Activated naive CD4-positive, alpha-beta T cell treated with anti-CD3 and anti-CD28 coated beads for 36 hours (primary cell): ENCODE measurements around the gene MYO18B. TPM values are rescaled to one million over a fixed set of nuclear protein-coding genes. Genes with fewer than 3 reads are reported as not detected.
A peak's percentile ranks its signal among the peaks of the same experiment; 100 is the strongest.

Source experiments
- CTCF ChIA-PET: fragments of 350-600 bp; sonication (Branson Sonifier 250); formaldehyde crosslinking; loops from one replicate; lab custom pipeline; 2021; ENCODE audit warnings: antibody characterized with exemption; lab: Charles Lee
- DNase-seq: peaks from one replicate; pipeline ENCODE4 v3.0.0-alpha.2; 2020
- H3K27ac Mint-ChIP-seq: one replicate; pipeline ENCODE4 v1.8.0; 2021; ENCODE audit warnings: mild to moderate bottlenecking, mixed read lengths
- H3K27me3 Mint-ChIP-seq: one replicate; pipeline ENCODE4 v1.8.0; 2021; ENCODE audit warnings: low read depth, mixed read lengths
- H3K36me3 Mint-ChIP-seq: one replicate; pipeline ENCODE4 v1.8.0; 2021; ENCODE audit warnings: low read depth, mixed read lengths
- H3K4me1 Mint-ChIP-seq: one replicate; pipeline ENCODE4 v1.8.0; 2021; ENCODE audit warnings: low read depth, mixed read lengths
- H3K4me3 Mint-ChIP-seq: one replicate; pipeline ENCODE4 v1.8.0; 2021; ENCODE audit warnings: mild to moderate bottlenecking, moderate library complexity, mixed read lengths
- H3K9me3 Mint-ChIP-seq: one replicate; pipeline ENCODE4 v1.8.0; 2021; ENCODE audit warnings: mixed read lengths
- intact Hi-C: fragments of 100-400 bp; cut with micrococcal nuclease; formaldehyde crosslinking; loops from one replicate; pipeline ENCODE4 v1.15.1; 2023
- total RNA-seq, 2 experiments: library from RNA; stranded (reverse); gene quantifications; one replicate each; pipeline ENCODE4 v1.2.3, GENCODE V29; 2021

MYO18B gene
- total RNA-seq, 2 experiments from 2014 or later, result 0.14 to 0.17 TPM

DNA sequence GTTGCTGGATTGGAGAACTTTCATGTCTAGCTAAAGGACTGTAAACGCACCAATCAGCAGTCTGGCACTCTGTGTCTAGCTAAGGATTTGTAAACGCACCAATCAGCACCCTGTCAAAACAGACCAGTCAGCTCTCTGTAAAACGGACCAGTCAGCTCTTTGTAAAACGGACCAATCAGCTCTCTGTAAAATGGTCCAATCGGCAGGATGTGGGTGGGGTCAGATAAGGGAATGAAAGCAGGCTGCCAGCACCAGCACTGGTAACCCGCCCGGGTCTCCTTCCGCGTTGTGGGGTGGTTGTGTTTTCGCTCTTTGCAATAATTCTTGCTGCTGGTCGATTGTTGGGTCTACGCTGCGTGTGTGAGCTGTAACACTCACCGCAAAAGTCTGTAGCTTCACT lies 11.3 kb downstream of the MYO18B start:
- Mint-ChIP-seq H3K36me3 (no peaks in the 10 kb centered on the region), H3K4me1 (peaks cover 14% of the 10 kb centered on the region), H3K27me3 (no peaks in the 10 kb centered on the region), H3K9me3 (no peaks in the 10 kb centered on the region), H3K27ac (no peak overlapping the region), H3K4me3 (no peak overlapping the region)
- intact Hi-C loops, result no loop called here
- DNase-seq, result no peak
- CTCF ChIA-PET, result interaction anchor here (0.6 kb wide), 1 partner anchor 400 kb away, joined by 3 read pairs; no protein-coding TSS in a partner anchor

DNA sequence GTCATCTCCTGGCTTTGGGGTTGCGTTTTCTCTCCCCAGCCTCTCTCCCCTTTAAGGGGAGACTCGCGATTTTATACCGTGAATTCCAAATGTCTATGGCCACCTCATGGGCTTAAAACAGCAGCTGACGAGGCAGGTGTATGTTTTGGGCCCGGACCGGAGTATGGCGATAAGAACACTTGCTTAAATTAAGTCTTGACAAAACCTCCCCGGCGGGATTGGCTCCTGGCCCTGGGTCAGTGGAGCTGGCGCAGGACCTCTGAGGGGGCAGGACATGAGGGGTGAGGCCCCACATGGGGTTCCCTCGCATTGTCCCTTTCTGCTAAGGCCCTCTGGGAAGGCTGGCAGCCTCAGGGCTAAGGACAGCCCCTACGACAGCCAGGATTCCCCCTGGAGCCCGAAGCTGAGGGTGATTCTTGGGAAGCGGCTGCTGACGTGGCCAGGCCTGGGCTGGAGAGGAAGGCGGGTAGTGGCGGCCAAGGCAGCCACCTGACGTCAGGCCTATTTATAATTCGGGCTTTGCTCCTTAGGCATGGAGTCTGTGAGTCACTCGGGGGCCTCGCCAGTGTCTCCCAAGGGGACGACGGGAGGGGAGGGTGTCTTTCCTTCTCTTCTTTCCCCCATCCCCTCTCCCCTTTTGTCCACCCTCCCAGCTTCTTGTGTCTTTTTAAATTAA lies 12.7 kb downstream of the MYO18B start:
- H3K9me3 Mint-ChIP-seq, result no peaks in the 10 kb centered on the region
- H3K4me1 Mint-ChIP-seq, result peaks cover 7% of the 10 kb centered on the region

DNA sequence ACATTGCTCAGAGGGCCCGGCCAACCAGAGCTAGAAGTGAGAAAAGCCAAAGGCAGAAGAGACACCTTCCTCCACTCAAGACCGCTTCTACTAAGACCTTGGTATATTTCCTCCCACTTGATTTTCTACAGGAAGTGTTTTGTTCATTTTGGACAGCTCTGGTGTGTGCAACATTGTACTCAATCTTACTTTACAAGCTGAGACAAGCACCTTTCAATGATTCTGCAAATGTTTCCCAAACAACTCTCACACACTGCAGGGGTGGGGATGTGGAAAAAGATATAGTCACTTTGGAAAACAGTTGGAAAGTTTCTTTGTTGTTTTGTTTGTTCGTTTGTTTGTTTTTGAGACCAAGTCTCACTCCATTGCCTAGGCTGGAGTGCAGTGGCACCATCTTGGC lies 15.7 kb downstream of the MYO18B start:
- Mint-ChIP-seq H3K27me3 (no peaks in the 10 kb centered on the region), H3K36me3 (no peaks in the 10 kb centered on the region), H3K9me3 (no peaks in the 10 kb centered on the region), H3K4me1 (no peaks in the 10 kb centered on the region), H3K27ac (no peak overlapping the region), H3K4me3 (no peak overlapping the region)
- intact Hi-C loops, result no loop called here
- CTCF ChIA-PET, result interaction anchor here (1.0 kb wide), 1 partner anchor 15 kb away, joined by 3 read pairs; no protein-coding TSS in a partner anchor
- no peak for DNase-seq

More for the DNA sequence above, 12.7 kb downstream of the MYO18B start:
- Mint-ChIP-seq H3K36me3 (no peaks in the 10 kb centered on the region), H3K27me3 (no peaks in the 10 kb centered on the region), H3K4me3 (no peak overlapping the region), H3K27ac (no peak overlapping the region)
- CTCF ChIA-PET, result interaction anchor here (1.3 kb wide), 1 partner anchor 12 kb away, joined by 3 read pairs; no protein-coding TSS in a partner anchor
- no peak for DNase-seq
- intact Hi-C loops, result no loop called here

DNA sequence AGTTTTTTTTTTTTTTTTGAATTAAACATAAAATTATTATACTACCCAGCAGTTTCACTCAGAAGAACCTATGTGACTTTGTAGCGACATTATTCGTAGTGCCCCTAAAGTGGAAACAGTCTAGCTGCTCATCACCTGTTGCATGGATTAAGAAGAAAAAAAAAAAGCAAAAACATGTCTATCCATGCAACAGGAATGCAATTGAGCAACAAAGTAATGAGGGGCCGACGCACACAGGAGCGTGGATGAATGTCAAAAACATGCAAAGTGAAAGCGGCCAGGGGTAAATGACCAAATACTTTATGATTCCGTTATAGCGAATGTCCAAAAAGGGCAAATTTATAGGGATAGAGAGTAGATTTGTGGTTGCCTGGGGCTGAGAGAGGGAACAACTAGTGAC lies 16.3 kb downstream of the MYO18B start:
- no peak overlapping the region for H3K27ac Mint-ChIP-seq
- intact Hi-C loops, result no loop called here
- no peaks in the 10 kb centered on the region for H3K4me1 Mint-ChIP-seq
- H3K27me3 Mint-ChIP-seq, result no peaks in the 10 kb centered on the region
- H3K9me3 Mint-ChIP-seq, result no peaks in the 10 kb centered on the region
- no peak overlapping the region for H3K4me3 Mint-ChIP-seq
- CTCF ChIA-PET, result no interaction called here
- H3K36me3 Mint-ChIP-seq, result no peaks in the 10 kb centered on the region
- DNase-seq, result no peak

DNA sequence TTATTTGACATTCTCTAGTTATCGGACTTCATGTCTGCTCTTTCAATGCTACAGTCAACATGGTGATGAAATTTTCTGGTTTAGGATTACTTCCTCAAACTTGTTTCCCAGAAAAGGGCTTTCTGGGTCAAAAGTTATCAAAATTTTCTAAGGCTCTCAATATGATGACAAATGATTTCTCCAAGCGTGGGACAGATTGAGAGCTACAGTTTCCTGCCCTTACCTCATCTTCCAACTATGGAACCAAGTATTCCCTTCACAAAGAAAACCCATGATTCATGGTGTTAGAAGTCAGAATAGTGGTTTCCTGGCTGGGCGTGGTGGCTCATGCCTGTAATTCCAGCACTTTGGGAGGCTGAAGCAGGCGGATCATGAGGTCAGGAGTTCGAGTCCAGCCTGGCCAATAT lies 17.8 kb downstream of the MYO18B start:
- CTCF ChIA-PET, result interaction anchor here (1.0 kb wide), 1 partner anchor 11 kb away, joined by 3 read pairs; no protein-coding TSS in a partner anchor
- intact Hi-C loops, result no loop called here
- no peak overlapping the region for H3K27ac Mint-ChIP-seq
- H3K4me3 Mint-ChIP-seq, result no peak overlapping the region
- H3K4me1 Mint-ChIP-seq, result no peaks in the 10 kb centered on the region
- H3K9me3 Mint-ChIP-seq, result no peaks in the 10 kb centered on the region
- H3K36me3 Mint-ChIP-seq, result no peaks in the 10 kb centered on the region
- H3K27me3 Mint-ChIP-seq, result no peaks in the 10 kb centered on the region
- no peak for DNase-seq

DNA sequence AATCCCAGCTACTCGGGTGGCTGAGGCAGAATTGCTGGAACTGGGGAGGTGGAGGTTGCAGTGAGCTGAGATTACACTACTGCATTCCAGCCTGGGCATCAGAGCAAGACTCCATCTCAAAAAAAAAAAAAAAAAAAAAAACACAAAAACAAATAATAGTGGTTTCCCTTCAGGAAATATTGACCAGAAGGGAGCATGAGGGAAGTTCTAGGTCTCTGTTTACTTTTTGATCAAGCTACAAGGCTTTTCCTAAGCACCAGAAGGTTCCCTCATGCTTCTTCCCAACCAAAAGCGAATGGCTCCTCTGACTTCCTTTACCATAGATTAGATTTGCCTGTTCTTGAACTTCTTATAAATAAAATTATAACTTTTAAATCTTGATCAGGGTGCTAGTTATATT lies 18.3 kb downstream of the MYO18B start:
- H3K27me3 Mint-ChIP-seq, result no peaks in the 10 kb centered on the region
- H3K36me3 Mint-ChIP-seq, result no peaks in the 10 kb centered on the region
- H3K27ac Mint-ChIP-seq, result no peak overlapping the region
- no peaks in the 10 kb centered on the region for H3K9me3 Mint-ChIP-seq
- intact Hi-C loops, result no loop called here
- CTCF ChIA-PET, result interaction anchor here (1.0 to 1.8 kb wide), 2 partner anchors 10 to 13 kb away, joined by 3 to 4 read pairs; no protein-coding TSS in a partner anchor
- H3K4me1 Mint-ChIP-seq, result no peaks in the 10 kb centered on the region
- H3K4me3 Mint-ChIP-seq, result no peak overlapping the region
- no peak for DNase-seq

DNA sequence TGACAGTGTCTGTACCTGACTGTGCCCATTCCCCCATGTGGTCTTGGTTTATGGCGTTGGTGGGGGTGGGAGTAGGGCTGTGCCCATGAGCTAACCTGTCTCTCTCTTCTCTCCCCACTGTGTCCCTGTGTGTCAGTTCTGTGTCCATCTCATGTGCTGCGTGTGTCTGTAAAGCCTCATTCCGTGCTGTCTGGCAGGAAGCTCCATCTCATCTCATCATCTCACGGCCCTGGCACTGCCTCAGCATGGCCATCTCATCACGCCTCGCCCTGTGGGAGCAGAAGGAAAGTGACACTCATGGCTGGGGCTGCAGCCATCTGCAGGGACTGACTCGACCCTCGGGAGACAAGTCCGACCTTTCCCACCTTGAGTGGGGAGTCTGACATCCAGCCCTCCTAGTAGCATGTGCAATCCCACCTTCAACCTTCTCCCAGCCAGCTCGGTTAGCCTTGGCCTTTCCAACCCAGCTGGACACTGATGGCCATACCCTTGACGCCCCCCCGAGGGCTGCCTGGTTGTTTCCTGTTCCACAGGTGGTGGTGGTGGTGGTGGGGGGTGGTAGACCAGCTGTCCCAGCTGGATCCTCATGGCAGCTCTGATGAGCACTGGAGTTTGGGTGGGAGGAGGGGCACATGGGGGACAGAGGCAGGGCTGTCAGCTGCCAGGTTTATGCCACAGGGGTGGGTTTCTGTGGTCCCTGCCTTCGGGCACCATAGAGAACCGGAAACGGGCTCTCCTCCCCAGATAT lies 19.0 kb downstream of the MYO18B start:
- no peaks in the 10 kb centered on the region for H3K36me3 Mint-ChIP-seq
- H3K4me1 Mint-ChIP-seq, result no peaks in the 10 kb centered on the region
- no peaks in the 10 kb centered on the region for H3K27me3 Mint-ChIP-seq
- H3K4me3 Mint-ChIP-seq, result no peak overlapping the region
- H3K9me3 Mint-ChIP-seq, result peaks cover 3% of the 10 kb centered on the region
- no peak overlapping the region for H3K27ac Mint-ChIP-seq
- intact Hi-C loops, result no loop called here
- CTCF ChIA-PET, result interaction anchor here (0.6 to 1.8 kb wide), 3 partner anchors 10 to 514 kb away, joined by 3 to 4 read pairs (median 3); no protein-coding TSS in a partner anchor
- no peak for DNase-seq

DNA sequence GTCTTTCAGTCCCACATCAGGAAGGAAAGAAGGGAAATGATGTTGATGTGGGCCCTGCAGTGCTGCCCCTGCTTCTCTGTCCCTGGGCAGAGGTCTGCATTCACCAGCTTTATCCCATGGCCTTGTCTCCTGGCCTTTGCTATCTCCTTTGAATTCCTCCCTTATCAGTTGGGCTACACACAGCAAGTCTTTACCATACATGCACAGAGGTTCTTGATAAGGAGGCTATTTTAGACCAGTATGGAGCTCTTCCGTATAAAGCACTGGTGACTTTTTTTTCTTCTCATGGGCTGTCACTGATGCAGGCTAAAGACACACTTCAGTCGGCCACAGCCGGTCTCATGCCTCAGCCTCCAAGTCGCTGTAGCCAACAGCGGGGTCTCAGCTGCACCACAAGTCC lies 20.2 kb downstream of the MYO18B start:
- Mint-ChIP-seq H3K4me1 (no peaks in the 10 kb centered on the region), H3K27ac (peak overlapping the region; percentile 20), H3K27me3 (no peaks in the 10 kb centered on the region), H3K36me3 (peaks cover 4% of the 10 kb centered on the region), H3K9me3 (peaks cover 14% of the 10 kb centered on the region), H3K4me3 (no peak overlapping the region)
- no peak for DNase-seq
- intact Hi-C loops, result no loop called here
- CTCF ChIA-PET, result interaction anchor here (0.6 to 1.8 kb wide), 2 partner anchors 11 to 272 kb away, joined by 4 read pairs; no protein-coding TSS in a partner anchor

DNA sequence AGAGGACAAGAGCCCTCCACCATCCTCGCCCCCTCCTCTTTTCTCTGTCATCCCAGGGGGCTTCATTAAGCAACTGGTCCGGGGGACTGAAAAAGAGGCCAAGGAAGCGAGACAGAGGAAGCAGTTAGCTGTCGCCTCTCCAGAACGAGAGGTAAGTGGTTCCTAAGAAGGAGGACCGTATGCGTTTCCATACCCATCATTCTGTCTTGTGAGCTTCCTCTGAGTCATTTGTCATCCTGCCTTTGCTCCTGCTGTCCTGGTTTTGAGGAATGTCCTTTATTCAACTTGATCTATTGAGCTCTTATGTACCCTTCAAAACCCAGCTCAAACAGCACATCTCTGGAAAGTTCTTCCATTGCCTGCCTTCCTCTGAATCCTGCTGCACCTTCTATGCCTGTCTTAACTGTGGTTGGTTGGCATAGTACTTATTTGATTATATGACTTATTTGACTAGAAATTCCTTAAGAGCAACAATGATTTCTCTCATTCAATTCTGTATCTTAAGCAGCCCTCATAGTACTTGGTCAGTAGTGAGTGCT lies 21.3 kb downstream of the MYO18B start:
- Mint-ChIP-seq H3K36me3 (peaks cover 4% of the 10 kb centered on the region), H3K27me3 (no peaks in the 10 kb centered on the region), H3K4me3 (no peak overlapping the region), H3K27ac (no peak overlapping the region), H3K9me3 (peaks cover 19% of the 10 kb centered on the region), H3K4me1 (no peaks in the 10 kb centered on the region)
- CTCF ChIA-PET, result interaction anchor here (2.4 kb wide), 1 partner anchor 10 kb away, joined by 7 read pairs; no protein-coding TSS in a partner anchor
- intact Hi-C loops, result no loop called here
- no peak for DNase-seq

DNA sequence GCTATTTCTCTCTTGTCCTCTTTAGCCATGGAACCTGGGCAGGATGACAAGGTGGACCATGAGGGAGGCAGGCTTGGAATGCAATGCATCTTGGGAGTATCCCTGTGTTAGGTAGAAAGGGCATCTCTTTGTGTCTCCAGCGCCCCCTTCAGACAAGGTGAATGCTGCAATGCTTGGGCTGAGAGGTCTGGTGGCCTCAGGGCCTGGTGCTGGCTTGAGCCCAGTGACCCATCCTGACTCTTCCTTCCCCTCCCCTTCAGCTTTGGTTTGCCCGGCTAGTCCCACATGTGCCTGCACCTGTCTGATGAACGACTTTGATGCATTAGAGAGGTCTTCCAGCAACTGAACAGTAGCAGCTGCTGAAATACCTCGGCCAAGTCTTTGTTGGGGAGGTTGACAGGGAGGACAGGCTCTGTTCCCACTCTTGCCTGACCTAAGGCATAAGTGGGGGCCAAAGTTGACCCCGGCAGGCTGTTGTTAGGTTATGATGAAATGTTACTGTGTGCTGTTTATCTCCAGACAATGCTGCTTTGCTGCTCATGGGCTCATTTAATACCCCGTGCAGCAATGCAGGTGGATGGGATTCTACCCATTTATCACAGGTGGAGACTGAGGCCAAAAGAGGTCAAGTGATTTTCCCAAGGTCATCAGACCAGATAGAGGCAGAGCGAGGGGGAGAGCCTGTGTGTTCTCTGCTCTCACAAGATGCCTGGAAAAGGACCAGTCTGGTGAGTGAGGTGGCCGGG lies 22.5 kb downstream of the MYO18B start:
- no peak overlapping the region for H3K27ac Mint-ChIP-seq
- intact Hi-C loops, result no loop called here
- CTCF ChIA-PET, result interaction anchor here (2.4 kb wide), 1 partner anchor 9 kb away, joined by 7 read pairs; no protein-coding TSS in a partner anchor
- DNase-seq, result peak; percentile 18
- peaks cover 8% of the 10 kb centered on the region for H3K4me1 Mint-ChIP-seq
- H3K4me3 Mint-ChIP-seq, result no peak overlapping the region
- no peaks in the 10 kb centered on the region for H3K27me3 Mint-ChIP-seq
- peaks cover 4% of the 10 kb centered on the region for H3K36me3 Mint-ChIP-seq
- H3K9me3 Mint-ChIP-seq, result peaks cover 19% of the 10 kb centered on the region

DNA sequence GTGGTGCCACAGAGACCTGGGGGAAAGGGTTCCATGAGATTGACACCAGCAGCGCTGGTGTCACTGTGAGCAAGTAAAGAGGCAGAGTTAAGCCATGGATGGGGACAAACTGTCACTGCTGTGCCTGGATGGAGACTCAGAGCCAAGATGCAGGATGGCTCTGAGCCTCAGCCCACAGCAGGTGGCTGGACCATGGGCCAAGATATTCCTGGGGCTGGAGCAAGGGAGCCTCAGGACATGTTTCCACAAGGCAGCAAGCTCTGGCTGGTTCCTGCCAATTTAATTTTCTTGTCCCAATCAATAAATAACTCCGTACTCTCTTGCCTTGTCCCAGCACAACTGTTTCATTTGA lies 23.0 kb downstream of the MYO18B start:
- no peaks in the 10 kb centered on the region for H3K27me3 Mint-ChIP-seq

DNA sequence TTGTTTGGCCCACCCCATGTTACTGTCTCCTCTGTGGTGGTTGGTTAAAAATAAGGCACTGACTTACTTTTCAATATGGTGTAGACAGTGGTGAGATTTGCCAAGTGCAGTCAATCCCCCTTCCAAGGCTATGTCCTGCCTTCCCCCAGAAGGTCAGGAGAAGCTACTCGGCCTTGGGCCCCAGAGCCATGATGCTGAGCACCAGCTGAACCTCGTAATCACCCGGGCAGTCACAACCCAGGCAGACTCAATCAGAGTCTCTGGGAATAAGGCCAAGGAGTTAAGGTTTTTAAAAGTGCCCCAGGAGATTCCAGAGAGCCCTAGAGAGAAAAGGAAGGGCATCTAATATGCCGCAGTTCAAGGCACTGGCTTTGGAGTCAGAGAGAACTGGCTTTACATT lies 23.8 kb downstream of the MYO18B start:
- Mint-ChIP-seq H3K4me1 (peaks cover 11% of the 10 kb centered on the region), H3K27me3 (no peaks in the 10 kb centered on the region), H3K9me3 (peaks cover 21% of the 10 kb centered on the region), H3K4me3 (no peak overlapping the region), H3K36me3 (peaks cover 4% of the 10 kb centered on the region), H3K27ac (no peak overlapping the region)
- no peak for DNase-seq
- CTCF ChIA-PET, result interaction anchor here (0.6 to 1.3 kb wide), 2 partner anchors 10 to 318 kb away, joined by 3 read pairs; no protein-coding TSS in a partner anchor
- intact Hi-C loops, result no loop called here

More for the DNA sequence above, 23.0 kb downstream of the MYO18B start:
- H3K27ac Mint-ChIP-seq, result no peak overlapping the region
- H3K4me1 Mint-ChIP-seq, result peaks cover 11% of the 10 kb centered on the region
- H3K9me3 Mint-ChIP-seq, result peaks cover 19% of the 10 kb centered on the region
- H3K36me3 Mint-ChIP-seq, result peaks cover 4% of the 10 kb centered on the region
- intact Hi-C loops, result no loop called here
- H3K4me3 Mint-ChIP-seq, result no peak overlapping the region
- no peak for DNase-seq
- CTCF ChIA-PET, result interaction anchor here (2.4 kb wide), 1 partner anchor 8 kb away, joined by 7 read pairs; no protein-coding TSS in a partner anchor
